IPS-18a (cell line): ENCODE measurements around the gene CNIH1.
"Not testable (repeated sequence)": the region's sequence is repeated elsewhere in the genome, so short reads cannot be mapped to it uniquely, and the experiment has no call there.

Source experiments
- H3K27ac ChIP-seq: one replicate; pipeline ENCODE4 v1.5.1; 2013; ENCODE audit warnings: low read length
- H3K27me3 ChIP-seq: one replicate; pipeline ENCODE4 v1.6.1; 2013; ENCODE audit warnings: mild to moderate bottlenecking, low read length; ENCODE audit not compliant: control insufficient read depth, insufficient read depth
- H3K36me3 ChIP-seq: one replicate; pipeline ENCODE4 v1.6.1; 2013; ENCODE audit warnings: low read depth, low read length; ENCODE audit not compliant: control insufficient read depth
- H3K4me1 ChIP-seq: one replicate; pipeline ENCODE4 v1.6.1; 2013; ENCODE audit warnings: low read depth, low read length; ENCODE audit not compliant: control insufficient read depth
- H3K4me3 ChIP-seq: one replicate; pipeline ENCODE4 v1.5.1; 2013; ENCODE audit warnings: low read length
- H3K9ac ChIP-seq: one replicate; pipeline ENCODE4 v1.6.1; 2013; ENCODE audit warnings: mild to moderate bottlenecking, low read length, moderate library complexity
- H3K9me3 ChIP-seq: one replicate; pipeline ENCODE4 v1.6.1; 2013; ENCODE audit warnings: low read depth, low read length; ENCODE audit not compliant: control insufficient read depth

The CNIH1 gene

DNA sequence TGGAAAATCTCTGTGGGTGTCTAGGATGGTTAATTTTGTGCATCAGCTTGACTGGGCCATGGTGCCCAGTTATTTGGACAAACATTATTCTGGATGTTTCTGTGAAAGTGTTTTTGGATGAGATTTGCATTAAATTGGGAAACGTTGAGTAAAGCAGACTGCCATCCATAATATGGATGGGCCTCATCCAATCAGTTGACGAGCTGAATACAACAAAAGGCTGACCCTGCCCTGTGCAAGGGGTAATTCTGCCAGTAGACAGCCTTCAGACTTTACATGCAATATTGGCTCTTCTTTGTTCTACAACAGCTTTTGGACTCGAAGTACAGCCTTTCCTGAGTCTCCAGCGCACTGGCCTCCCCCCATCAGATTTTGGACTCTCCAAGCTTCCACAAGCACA lies 45.9 kb downstream of the CNIH1 start:
- H3K4me3 ChIP-seq = no peak overlapping the region
- no peaks in the 10 kb centered on the region for H3K9me3 ChIP-seq
- no peaks in the 10 kb centered on the region for H3K4me1 ChIP-seq
- H3K27me3 ChIP-seq = peaks cover 4% of the 10 kb centered on the region
- peaks cover 3% of the 10 kb centered on the region for H3K36me3 ChIP-seq
- H3K27ac ChIP-seq = no peak overlapping the region
- H3K9ac ChIP-seq = no peak overlapping the region

GRCh38 chr14:54394596-54394995 lies 46.6 kb downstream of the CNIH1 start:
- Histone ChIP-seq H3K4me1 (no peaks in the 10 kb centered on the region), H3K27me3 (peaks cover 4% of the 10 kb centered on the region), H3K9me3 (no peaks in the 10 kb centered on the region)

GRCh38 chr14:54392986-54393884 lies 47.9 kb downstream of the CNIH1 start:
- not testable (repeated sequence) for H3K4me1 ChIP-seq, H3K36me3 ChIP-seq, H3K27ac ChIP-seq, H3K27me3 ChIP-seq, H3K9me3 ChIP-seq, H3K9ac ChIP-seq, H3K4me3 ChIP-seq

More at GRCh38 chr14:54394596-54394995, 46.6 kb downstream of the CNIH1 start:
- no peak overlapping the region for H3K27ac ChIP-seq
- H3K4me3 ChIP-seq = no peak overlapping the region
- H3K36me3 ChIP-seq = peaks cover under 1% of the 10 kb centered on the region
- no peak overlapping the region for H3K9ac ChIP-seq

GRCh38 chr14:54392131-54392859 lies 48.9 kb downstream of the CNIH1 start:
- H3K4me3 ChIP-seq = no peak overlapping the region
- no peaks in the 10 kb centered on the region for H3K36me3 ChIP-seq
- no peak overlapping the region for H3K27ac ChIP-seq
- H3K4me1 ChIP-seq = no peaks in the 10 kb centered on the region
- H3K9ac ChIP-seq = no peak overlapping the region
- H3K9me3 ChIP-seq = no peaks in the 10 kb centered on the region
- no peaks in the 10 kb centered on the region for H3K27me3 ChIP-seq

- no peak overlapping the region for H3K27ac ChIP-seq
- no peak overlapping the region for H3K9ac ChIP-seq
- H3K27me3 ChIP-seq = no peaks in the 10 kb centered on the region
- H3K4me1 ChIP-seq = no peaks in the 10 kb centered on the region
- H3K9me3 ChIP-seq = no peaks in the 10 kb centered on the region
- no peak overlapping the region for H3K4me3 ChIP-seq
- no peaks in the 10 kb centered on the region for H3K36me3 ChIP-seq
Measured at GRCh38 chr14:54387328-54387727, 53.8 kb downstream of the CNIH1 start.

GRCh38 chr14:54385556-54385955 lies 55.6 kb downstream of the CNIH1 start:
- H3K4me3 ChIP-seq = no peak overlapping the region
- H3K9me3 ChIP-seq = no peaks in the 10 kb centered on the region
- H3K27me3 ChIP-seq = no peaks in the 10 kb centered on the region
- no peak overlapping the region for H3K27ac ChIP-seq
- H3K9ac ChIP-seq = no peak overlapping the region
- no peaks in the 10 kb centered on the region for H3K4me1 ChIP-seq
- H3K36me3 ChIP-seq = no peaks in the 10 kb centered on the region

DNA sequence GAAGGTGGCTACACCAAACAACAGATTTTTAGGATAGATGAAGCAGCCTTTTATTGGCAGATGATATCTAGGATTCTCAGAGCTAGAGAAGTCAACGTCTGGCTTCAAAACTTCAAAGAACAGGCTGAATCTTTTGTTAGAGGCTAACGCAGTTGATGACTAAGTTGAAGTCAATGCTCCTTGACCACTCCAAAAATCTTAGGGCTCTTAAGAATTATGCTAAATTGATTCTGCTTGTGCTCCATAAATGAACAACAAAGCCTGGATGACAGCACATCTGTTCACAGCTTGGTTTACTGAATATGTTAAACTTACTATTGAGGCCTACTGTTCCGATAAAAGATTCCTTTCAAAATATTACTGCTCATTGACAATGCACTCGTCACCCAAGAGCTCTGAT lies 57.3 kb downstream of the CNIH1 start:
- Histone ChIP-seq H3K4me1 (no peaks in the 10 kb centered on the region), H3K4me3 (no peak overlapping the region), H3K27me3 (no peaks in the 10 kb centered on the region), H3K27ac (no peak overlapping the region), H3K9me3 (no peaks in the 10 kb centered on the region), H3K9ac (no peak overlapping the region), H3K36me3 (no peaks in the 10 kb centered on the region)

DNA sequence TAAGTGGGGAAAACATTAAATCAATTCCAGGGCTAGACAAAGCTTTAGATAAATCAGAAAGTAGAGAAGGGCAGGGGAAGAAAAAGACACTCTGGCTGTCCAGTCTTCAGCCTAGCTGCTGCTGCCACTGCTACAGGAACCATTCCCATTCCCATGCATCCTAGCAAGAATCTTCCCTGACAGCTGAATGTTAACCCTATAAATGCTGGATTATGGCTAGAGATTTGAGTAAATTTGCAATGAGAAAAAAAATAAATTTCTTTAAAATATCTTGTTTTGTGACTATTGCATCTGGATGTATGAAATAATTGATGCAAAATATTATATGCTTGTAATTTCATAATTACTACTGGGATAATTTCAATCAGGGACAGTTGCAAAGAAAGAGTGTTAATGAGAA lies 59.4 kb downstream of the CNIH1 start:
- no peaks in the 10 kb centered on the region for H3K27me3 ChIP-seq
- H3K4me3 ChIP-seq = no peak overlapping the region
- no peaks in the 10 kb centered on the region for H3K36me3 ChIP-seq
- H3K4me1 ChIP-seq = no peaks in the 10 kb centered on the region
- H3K9ac ChIP-seq = no peak overlapping the region
- no peaks in the 10 kb centered on the region for H3K9me3 ChIP-seq
- no peak overlapping the region for H3K27ac ChIP-seq

DNA sequence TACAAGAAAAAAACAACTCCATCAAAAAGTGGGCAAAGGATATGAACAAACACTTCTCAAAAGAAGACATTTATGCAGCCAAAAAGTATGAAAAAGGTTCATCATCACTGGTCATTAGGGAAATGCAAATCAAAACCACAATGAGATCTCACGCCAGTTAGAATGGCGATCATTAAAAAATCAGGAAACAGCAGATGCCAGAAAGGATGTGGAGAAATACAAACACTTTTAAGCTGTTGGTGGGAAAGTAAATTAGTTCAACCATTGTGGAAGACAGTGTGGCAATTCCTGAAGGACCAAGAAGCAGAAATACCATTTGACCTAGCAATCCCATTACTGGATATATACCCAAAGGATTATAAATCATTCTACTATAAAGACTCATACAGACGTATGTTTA lies 60.6 kb downstream of the CNIH1 start:
- H3K4me3 ChIP-seq, H3K9ac ChIP-seq, H3K4me1 ChIP-seq, H3K36me3 ChIP-seq, H3K27me3 ChIP-seq, H3K9me3 ChIP-seq, H3K27ac ChIP-seq: not testable (repeated sequence)

GRCh38 chr14:54378893-54379292 lies 62.3 kb downstream of the CNIH1 start:
- peaks cover 11% of the 10 kb centered on the region for H3K4me1 ChIP-seq
- not testable (repeated sequence) for H3K27ac ChIP-seq, H3K9ac ChIP-seq, H3K36me3 ChIP-seq, H3K27me3 ChIP-seq, H3K4me3 ChIP-seq, H3K9me3 ChIP-seq

DNA sequence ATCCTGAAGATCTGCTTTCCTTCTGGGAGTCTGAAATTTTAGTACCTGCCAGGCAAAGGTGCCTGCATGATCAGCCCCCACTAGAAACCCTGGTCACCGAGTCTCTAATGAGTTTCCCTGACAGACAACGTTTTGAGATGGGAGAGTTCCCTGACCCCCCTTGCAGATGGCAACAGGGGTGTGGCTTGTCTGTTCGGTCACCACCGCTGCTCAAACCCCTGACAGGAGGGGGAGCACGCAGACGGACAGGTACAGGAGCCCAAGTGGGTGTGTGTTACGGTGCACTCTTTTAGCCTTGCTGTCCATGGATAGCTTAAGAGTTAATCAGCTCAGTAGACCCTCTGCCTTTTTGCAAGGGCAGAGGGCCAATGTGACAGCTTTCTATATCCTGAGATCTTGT lies 63.7 kb downstream of the CNIH1 start:
- Histone ChIP-seq H3K9ac (no peak overlapping the region), H3K27ac (no peak overlapping the region), H3K4me1 (peaks cover 11% of the 10 kb centered on the region), H3K4me3 (no peak overlapping the region), H3K9me3 (no peaks in the 10 kb centered on the region), H3K36me3 (no peaks in the 10 kb centered on the region), H3K27me3 (no peaks in the 10 kb centered on the region)
